Measurements from ENCODE around the gene LOXL3.

The LOXL3 gene

DNA sequence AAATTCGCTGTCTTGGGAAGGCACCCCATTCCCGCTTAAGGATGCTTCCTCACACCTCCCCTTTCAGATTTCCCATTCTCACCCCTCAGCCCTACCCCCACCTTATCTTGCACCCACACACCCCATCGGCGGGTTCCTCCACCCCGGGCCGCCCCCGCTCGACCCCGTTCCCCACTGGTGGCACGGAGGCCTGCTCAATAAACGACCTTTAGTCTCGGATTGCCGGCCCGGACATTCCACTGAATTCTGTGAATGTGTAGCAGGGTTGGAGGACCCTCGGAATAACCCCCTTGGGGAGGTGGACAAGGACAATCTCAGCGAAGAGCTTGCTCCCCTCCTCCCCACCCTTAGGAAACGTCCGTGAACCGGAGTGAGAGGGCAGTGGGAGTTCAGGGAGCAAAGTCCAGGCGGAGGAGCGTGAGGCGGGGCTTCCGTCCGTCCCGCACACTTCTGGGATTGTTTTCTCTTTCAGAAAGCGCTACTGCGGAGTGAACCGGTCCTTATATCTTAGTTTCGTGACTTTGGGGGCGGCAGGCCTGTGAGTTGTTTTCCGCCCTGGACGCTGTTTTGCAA, 51.5 kb downstream of the LOXL3 start:
- Histone ChIP-seq H4K20me1 (ENCODE audit: insufficient read depth, low read length, poor library complexity, severe bottlenecking) (no peaks in the 10 kb centered on the region), H3K4me2 (ENCODE audit: low read depth, low read length, poor library complexity, severe bottlenecking) (peak overlapping the region; percentile 99), H3K9me3 (ENCODE audit: insufficient read depth, low read depth, low read length) (no peaks in the 10 kb centered on the region), H3K4me3 (ENCODE audit: low read length, poor library complexity, severe bottlenecking) (peak overlapping the region; percentile 77), H2AFZ (ENCODE audit: low read length) (0 out of 2 replicates have a peak overlapping the region, but pooled peaks have one; percentile 83), H3K9me2 (replicated peaks; ENCODE audit: low read depth, low read length) (no peaks in the 10 kb centered on the region), H3K4me1 (ENCODE audit: insufficient read depth, low read length, poor library complexity, severe bottlenecking) (peaks cover 18% of the 10 kb centered on the region), H3K36me3 (ENCODE audit: insufficient read depth, low read length) (no peaks in the 10 kb centered on the region), H3F3A (ENCODE audit: low read depth) (no peaks in the 10 kb centered on the region), H3K27me3 (ENCODE audit: insufficient read depth, low read length, poor library complexity, severe bottlenecking) (no peaks in the 10 kb centered on the region), H3K79me2 (ENCODE audit: insufficient read depth, low read length) (peaks cover 23% of the 10 kb centered on the region), H3K9ac (ENCODE audit: low read depth, low read length, poor library complexity, severe bottlenecking) (peak overlapping the region; percentile 80)
- TF ChIP-seq EZH2phosphoT487 (IDR thresholded peaks at IDR 0.05; ENCODE audit: borderline replicate concordance) = no peak
- TF ChIP-seq, protein P1, sequence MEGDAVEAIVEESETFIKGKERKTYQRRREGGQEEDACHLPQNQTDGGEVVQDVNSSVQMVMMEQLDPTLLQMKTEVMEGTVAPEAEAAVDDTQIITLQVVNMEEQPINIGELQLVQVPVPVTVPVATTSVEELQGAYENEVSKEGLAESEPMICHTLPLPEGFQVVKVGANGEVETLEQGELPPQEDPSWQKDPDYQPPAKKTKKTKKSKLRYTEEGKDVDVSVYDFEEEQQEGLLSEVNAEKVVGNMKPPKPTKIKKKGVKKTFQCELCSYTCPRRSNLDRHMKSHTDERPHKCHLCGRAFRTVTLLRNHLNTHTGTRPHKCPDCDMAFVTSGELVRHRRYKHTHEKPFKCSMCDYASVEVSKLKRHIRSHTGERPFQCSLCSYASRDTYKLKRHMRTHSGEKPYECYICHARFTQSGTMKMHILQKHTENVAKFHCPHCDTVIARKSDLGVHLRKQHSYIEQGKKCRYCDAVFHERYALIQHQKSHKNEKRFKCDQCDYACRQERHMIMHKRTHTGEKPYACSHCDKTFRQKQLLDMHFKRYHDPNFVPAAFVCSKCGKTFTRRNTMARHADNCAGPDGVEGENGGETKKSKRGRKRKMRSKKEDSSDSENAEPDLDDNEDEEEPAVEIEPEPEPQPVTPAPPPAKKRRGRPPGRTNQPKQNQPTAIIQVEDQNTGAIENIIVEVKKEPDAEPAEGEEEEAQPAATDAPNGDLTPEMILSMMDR (conservative IDR thresholded peaks at IDR 0.05; ENCODE audit: low read length) = no peak

DNA sequence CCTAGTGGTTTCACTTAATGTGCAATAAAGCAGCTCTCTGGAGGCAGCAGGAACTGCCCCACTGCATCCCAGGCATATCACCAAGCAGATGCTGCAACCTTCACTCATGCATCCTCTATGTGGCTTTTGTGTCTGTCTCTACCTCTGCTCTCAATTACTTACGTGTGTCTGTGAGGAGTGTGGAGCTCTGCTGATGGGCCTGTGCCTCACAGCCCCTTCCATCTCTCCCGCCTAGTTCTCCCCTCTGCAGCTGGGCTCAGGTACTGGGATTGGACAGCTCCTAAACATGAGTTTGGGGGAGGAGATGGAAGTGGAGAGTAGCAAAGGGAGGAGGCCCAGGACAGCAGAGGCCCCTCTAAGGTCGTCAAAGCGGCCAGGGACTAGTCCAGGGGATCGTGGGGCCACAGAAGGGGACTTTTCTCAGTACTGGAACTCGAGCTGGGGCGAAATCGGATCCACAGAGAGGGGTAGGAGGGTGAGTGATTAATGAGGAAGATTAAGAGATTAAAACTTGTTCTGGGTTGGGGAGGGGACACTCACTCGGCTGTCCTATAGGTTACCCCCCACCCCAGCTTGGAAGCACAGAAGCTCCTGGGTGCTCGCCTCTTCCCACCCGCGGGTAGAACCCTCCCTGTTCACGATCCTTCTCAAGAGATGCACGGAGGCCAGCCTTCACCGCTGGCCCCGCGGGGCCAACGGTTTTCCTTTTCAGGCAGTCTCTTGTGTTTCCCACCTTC, 52.2 kb downstream of the LOXL3 start:
- peaks cover 12% of the 10 kb centered on the region for H3K4me1 ChIP-seq (ENCODE audit: insufficient read depth, low read length, poor library complexity, severe bottlenecking)
- H3K4me2 ChIP-seq (ENCODE audit: low read depth, low read length, poor library complexity, severe bottlenecking) = peak overlapping the region; percentile 99
- H4K20me1 ChIP-seq (ENCODE audit: insufficient read depth, low read length, poor library complexity, severe bottlenecking) = no peaks in the 10 kb centered on the region
- H3K9ac ChIP-seq (ENCODE audit: low read depth, low read length, poor library complexity, severe bottlenecking) = peak overlapping the region; percentile 26
- H2AFZ ChIP-seq (ENCODE audit: low read length) = no peak overlapping the region
- H3K9me2 ChIP-seq (replicated peaks; ENCODE audit: low read depth, low read length) = no peaks in the 10 kb centered on the region
- TF ChIP-seq EZH2phosphoT487 (IDR thresholded peaks at IDR 0.05; ENCODE audit: borderline replicate concordance) = no peak
- TF ChIP-seq, protein P1 (conservative IDR thresholded peaks at IDR 0.05; ENCODE audit: low read length) = no peak
- H3F3A ChIP-seq (ENCODE audit: low read depth) = no peaks in the 10 kb centered on the region
- no peaks in the 10 kb centered on the region for H3K9me3 ChIP-seq (ENCODE audit: insufficient read depth, low read depth, low read length)
- H3K79me2 ChIP-seq (ENCODE audit: insufficient read depth, low read length) = peaks cover 18% of the 10 kb centered on the region
- no peaks in the 10 kb centered on the region for H3K36me3 ChIP-seq (ENCODE audit: insufficient read depth, low read length)
- H3K4me3 ChIP-seq (ENCODE audit: low read length, poor library complexity, severe bottlenecking) = no peak overlapping the region
- H3K27me3 ChIP-seq (ENCODE audit: insufficient read depth, low read length, poor library complexity, severe bottlenecking) = no peaks in the 10 kb centered on the region

DNA sequence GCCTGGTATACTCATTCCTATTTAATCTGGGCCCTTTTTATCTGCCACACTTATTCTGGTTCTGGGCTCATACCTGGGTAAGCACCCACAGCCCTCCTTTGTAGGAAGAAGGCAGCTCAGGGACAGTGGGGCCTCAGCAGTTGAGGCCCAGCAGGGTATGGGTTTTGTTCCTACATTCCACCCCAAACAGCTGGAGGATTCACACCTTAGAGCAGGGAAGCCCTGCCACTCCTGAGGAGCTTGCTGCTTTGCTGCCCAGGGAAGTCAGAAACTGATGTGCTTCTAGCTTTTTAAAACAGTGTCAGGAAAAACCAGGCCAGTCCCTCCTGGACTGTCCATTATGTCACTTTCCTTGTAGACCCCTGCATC, 53.2 kb downstream of the LOXL3 start:
- H2AFZ ChIP-seq (ENCODE audit: low read length) = no peak overlapping the region
- no peaks in the 10 kb centered on the region for H3F3A ChIP-seq (ENCODE audit: low read depth)
- no peaks in the 10 kb centered on the region for H4K20me1 ChIP-seq (ENCODE audit: insufficient read depth, low read length, poor library complexity, severe bottlenecking)
- H3K9me3 ChIP-seq (ENCODE audit: insufficient read depth, low read depth, low read length) = no peaks in the 10 kb centered on the region
- peaks cover 11% of the 10 kb centered on the region for H3K79me2 ChIP-seq (ENCODE audit: insufficient read depth, low read length)
- H3K4me3 ChIP-seq (ENCODE audit: low read length, poor library complexity, severe bottlenecking) = no peak overlapping the region
- no peak for TF ChIP-seq EZH2phosphoT487 (IDR thresholded peaks at IDR 0.05; ENCODE audit: borderline replicate concordance)
- TF ChIP-seq, protein P1 (conservative IDR thresholded peaks at IDR 0.05; ENCODE audit: low read length) = no peak
- no peaks in the 10 kb centered on the region for H3K9me2 ChIP-seq (replicated peaks; ENCODE audit: low read depth, low read length)
- no peaks in the 10 kb centered on the region for H3K36me3 ChIP-seq (ENCODE audit: insufficient read depth, low read length)
- no peak overlapping the region for H3K4me2 ChIP-seq (ENCODE audit: low read depth, low read length, poor library complexity, severe bottlenecking)
- H3K27me3 ChIP-seq (ENCODE audit: insufficient read depth, low read length, poor library complexity, severe bottlenecking) = no peaks in the 10 kb centered on the region
- peaks cover 6% of the 10 kb centered on the region for H3K4me1 ChIP-seq (ENCODE audit: insufficient read depth, low read length, poor library complexity, severe bottlenecking)
- no peak overlapping the region for H3K9ac ChIP-seq (ENCODE audit: low read depth, low read length, poor library complexity, severe bottlenecking)

Measured in Loucy (cell line).